ENCODE results near the gene SLCO3A1. TPM values are rescaled to one million over a fixed set of nuclear protein-coding genes. Genes with fewer than 3 reads are reported as not detected.

Gene SLCO3A1
- total and polyA plus RNA-seq, 2 donors (not counting 1 experiment from before 2014, with no cell fraction given): 8.1 to 16.8 TPM

DNA sequence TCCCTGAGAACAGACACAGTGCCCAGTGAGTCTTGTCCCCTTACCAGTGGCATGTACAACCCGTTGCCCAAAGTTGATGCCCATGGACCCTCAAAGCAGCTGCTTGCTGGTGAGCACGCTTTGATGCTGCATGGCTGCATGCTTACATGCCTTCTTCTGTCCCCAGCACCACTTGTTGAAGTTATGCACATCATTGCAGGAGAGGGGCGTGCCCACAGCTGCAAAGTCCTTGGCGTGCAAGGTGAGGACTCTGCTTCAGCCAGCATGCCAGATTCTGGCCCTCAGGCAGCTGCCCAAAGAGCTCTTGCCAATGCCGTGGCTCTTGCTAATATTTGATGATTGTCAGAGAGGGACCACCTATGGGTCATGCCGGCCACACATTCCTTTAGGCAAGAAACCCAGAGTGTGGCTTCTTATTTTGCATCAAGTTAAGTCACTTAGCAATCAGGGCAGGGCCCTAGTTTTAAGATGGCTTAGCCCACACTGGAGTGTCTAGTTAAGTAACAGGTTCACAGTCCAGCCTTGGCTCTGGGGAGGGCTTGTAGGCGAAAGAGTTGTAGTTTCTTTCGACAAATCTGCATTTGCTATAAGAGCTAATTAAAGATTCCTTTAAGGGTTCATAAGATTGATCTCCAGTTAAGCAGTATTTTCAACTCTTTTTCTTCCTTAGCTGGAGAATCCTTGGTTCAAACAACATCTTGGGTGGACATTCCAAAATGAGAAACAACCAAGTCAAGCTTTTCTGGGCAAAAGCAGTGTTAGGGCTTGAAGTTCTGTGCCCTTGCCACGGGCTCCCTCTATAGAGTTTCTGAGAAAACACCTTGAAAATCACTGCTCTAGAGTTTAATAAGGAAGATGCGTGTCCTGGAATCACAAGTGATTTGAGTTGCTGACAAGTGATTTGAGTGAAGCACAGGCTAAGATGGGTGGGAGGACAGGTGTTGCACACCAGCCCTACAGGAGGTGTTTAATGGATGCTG is 128.6 kb downstream of the SLCO3A1 start:
- no peak for TF ChIP-seq EZH2 (IDR thresholded peaks at IDR 0.05; ENCODE audit: low read length, missing control alignments)
- TF ChIP-seq, protein P1, sequence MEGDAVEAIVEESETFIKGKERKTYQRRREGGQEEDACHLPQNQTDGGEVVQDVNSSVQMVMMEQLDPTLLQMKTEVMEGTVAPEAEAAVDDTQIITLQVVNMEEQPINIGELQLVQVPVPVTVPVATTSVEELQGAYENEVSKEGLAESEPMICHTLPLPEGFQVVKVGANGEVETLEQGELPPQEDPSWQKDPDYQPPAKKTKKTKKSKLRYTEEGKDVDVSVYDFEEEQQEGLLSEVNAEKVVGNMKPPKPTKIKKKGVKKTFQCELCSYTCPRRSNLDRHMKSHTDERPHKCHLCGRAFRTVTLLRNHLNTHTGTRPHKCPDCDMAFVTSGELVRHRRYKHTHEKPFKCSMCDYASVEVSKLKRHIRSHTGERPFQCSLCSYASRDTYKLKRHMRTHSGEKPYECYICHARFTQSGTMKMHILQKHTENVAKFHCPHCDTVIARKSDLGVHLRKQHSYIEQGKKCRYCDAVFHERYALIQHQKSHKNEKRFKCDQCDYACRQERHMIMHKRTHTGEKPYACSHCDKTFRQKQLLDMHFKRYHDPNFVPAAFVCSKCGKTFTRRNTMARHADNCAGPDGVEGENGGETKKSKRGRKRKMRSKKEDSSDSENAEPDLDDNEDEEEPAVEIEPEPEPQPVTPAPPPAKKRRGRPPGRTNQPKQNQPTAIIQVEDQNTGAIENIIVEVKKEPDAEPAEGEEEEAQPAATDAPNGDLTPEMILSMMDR (conservative IDR thresholded peaks at IDR 0.05 in 1 of 2, IDR thresholded peaks at IDR 0.05 in 1 of 2; ENCODE audit: low read depth in 1 of 2, low read length in 2 of 2): peak in 1 of 2 donors; percentile 7
- H3K36me3 ChIP-seq (ENCODE audit: control insufficient read depth, insufficient read depth, low read length): no peaks in the 10 kb centered on the region
- DNase-seq (ENCODE audit: low read depth in 2 of 2): peak in 1 of 2 donors; percentile 4
- H3K9me3 ChIP-seq (ENCODE audit: control insufficient read depth, insufficient read depth, low read depth, low read length): no peaks in the 10 kb centered on the region
- no peaks in the 10 kb centered on the region for H3K27me3 ChIP-seq (ENCODE audit: control insufficient read depth, insufficient read depth, low read length)
- no peaks in the 10 kb centered on the region for H3K4me1 ChIP-seq (ENCODE audit: control insufficient read depth, extremely low read depth, insufficient read depth, low read length)
- no peak overlapping the region for H3K9ac ChIP-seq (ENCODE audit: insufficient read depth, low read length)
- no peaks in the 10 kb centered on the region for H4K20me1 ChIP-seq (ENCODE audit: control insufficient read depth, extremely low read depth, insufficient read depth, low read length)
- H3K4me2 ChIP-seq (ENCODE audit: extremely low read depth, insufficient read depth, low read length): no peak overlapping the region
- H3K4me3 ChIP-seq (replicated peaks in 1 of 4; ENCODE audit: control extremely low read depth in 1 of 4, insufficient read depth in 1 of 4, low read depth in 3 of 4, low read length in 4 of 4): no peak overlapping the region
- no peak overlapping the region for H2AFZ ChIP-seq (ENCODE audit: low read length)
- H3K27ac ChIP-seq (ENCODE audit: insufficient read depth, low read length): no peak overlapping the region
- no peaks in the 10 kb centered on the region for H3K79me2 ChIP-seq (ENCODE audit: control insufficient read depth, insufficient read depth, low read length)

DNA sequence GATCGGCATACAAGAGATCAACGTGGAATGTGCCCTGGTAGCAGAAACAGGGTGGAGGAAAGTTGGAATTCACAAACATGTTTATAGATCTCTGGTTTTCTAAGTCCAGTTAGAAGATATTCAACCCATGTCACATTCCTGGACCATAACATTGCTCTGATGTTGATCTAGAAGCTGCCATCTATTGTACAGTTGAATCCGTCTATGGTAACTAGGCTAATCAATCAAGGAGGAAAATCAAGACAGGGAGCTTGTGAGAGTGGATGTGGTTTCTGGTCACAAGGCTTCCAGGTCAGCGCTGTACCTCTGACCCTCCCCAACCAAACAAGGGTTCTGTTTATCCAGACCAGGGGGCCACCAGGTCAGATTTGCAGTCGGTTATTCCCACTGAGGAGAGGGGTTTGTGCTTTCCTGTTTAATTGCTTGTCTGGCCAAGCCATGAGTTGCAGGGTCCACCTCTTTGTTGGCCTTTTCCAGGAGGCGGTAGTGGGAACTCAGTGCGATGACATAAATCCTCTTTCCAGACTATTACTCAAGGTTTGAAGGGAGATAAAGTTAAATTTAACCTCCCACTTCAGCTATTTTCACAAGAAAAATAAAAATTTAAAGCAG is 130.3 kb downstream of the SLCO3A1 start:
- no peak overlapping the region for H3K27ac ChIP-seq (ENCODE audit: insufficient read depth, low read length)
- no peaks in the 10 kb centered on the region for H3K9me3 ChIP-seq (ENCODE audit: control insufficient read depth, insufficient read depth, low read depth, low read length)

DNA sequence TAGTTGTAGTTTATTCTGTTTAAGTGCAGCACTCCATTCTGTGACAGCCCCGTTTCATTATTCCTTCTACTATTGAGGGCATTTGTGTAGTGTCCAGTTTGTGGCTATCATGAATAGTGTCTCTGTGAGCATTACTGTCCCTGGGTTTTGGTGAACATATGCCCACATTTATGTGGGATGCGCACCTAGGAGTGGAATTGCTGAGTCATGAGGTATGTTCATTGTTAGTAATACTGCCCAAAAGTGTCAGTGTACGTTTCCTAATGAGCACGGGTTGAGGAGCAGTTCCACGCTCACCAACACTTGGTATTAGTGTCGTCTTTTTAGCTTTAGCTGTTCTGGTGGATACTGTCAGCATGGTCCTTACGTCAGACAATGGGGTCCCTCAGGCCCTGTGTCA is 131.8 kb downstream of the SLCO3A1 start:
- Histone ChIP-seq H4K20me1 (ENCODE audit: control insufficient read depth, extremely low read depth, insufficient read depth, low read length) (no peaks in the 10 kb centered on the region), H3K9ac (ENCODE audit: insufficient read depth, low read length) (no peak overlapping the region), H3K4me2 (ENCODE audit: extremely low read depth, insufficient read depth, low read length) (no peak overlapping the region), H3K27ac (ENCODE audit: insufficient read depth, low read length) (no peak overlapping the region), H3K36me3 (ENCODE audit: control insufficient read depth, insufficient read depth, low read length) (no peaks in the 10 kb centered on the region), H3K27me3 (ENCODE audit: control insufficient read depth, insufficient read depth, low read length) (no peaks in the 10 kb centered on the region), H3K79me2 (ENCODE audit: control insufficient read depth, insufficient read depth, low read length) (no peaks in the 10 kb centered on the region), H3K4me1 (ENCODE audit: control insufficient read depth, extremely low read depth, insufficient read depth, low read length) (no peaks in the 10 kb centered on the region), H2AFZ (ENCODE audit: low read length) (no peak overlapping the region), H3K4me3 (replicated peaks in 1 of 4; ENCODE audit: control extremely low read depth in 1 of 4, insufficient read depth in 1 of 4, low read depth in 3 of 4, low read length in 4 of 4) (no peak overlapping the region), H3K9me3 (ENCODE audit: control insufficient read depth, insufficient read depth, low read depth, low read length) (no peaks in the 10 kb centered on the region)
- no peak for DNase-seq (ENCODE audit: low read depth in 2 of 2)
- no peak for TF ChIP-seq EZH2 (IDR thresholded peaks at IDR 0.05; ENCODE audit: low read length, missing control alignments)
- TF ChIP-seq, protein P1 (conservative IDR thresholded peaks at IDR 0.05 in 1 of 2, IDR thresholded peaks at IDR 0.05 in 1 of 2; ENCODE audit: low read depth in 1 of 2, low read length in 2 of 2): no peak

More for the DNA sequence above, 130.3 kb downstream of the SLCO3A1 start:
- H3K9ac ChIP-seq (ENCODE audit: insufficient read depth, low read length): no peak overlapping the region
- no peak for TF ChIP-seq EZH2 (IDR thresholded peaks at IDR 0.05; ENCODE audit: low read length, missing control alignments)
- TF ChIP-seq, protein P1 (conservative IDR thresholded peaks at IDR 0.05 in 1 of 2, IDR thresholded peaks at IDR 0.05 in 1 of 2; ENCODE audit: low read depth in 1 of 2, low read length in 2 of 2): no peak
- no peaks in the 10 kb centered on the region for H3K27me3 ChIP-seq (ENCODE audit: control insufficient read depth, insufficient read depth, low read length)
- H3K36me3 ChIP-seq (ENCODE audit: control insufficient read depth, insufficient read depth, low read length): no peaks in the 10 kb centered on the region
- H3K4me2 ChIP-seq (ENCODE audit: extremely low read depth, insufficient read depth, low read length): no peak overlapping the region
- H4K20me1 ChIP-seq (ENCODE audit: control insufficient read depth, extremely low read depth, insufficient read depth, low read length): no peaks in the 10 kb centered on the region
- DNase-seq (ENCODE audit: low read depth in 2 of 2): no peak
- no peak overlapping the region for H2AFZ ChIP-seq (ENCODE audit: low read length)
- H3K4me1 ChIP-seq (ENCODE audit: control insufficient read depth, extremely low read depth, insufficient read depth, low read length): no peaks in the 10 kb centered on the region
- no peaks in the 10 kb centered on the region for H3K79me2 ChIP-seq (ENCODE audit: control insufficient read depth, insufficient read depth, low read length)
- no peak overlapping the region for H3K4me3 ChIP-seq (replicated peaks in 1 of 4; ENCODE audit: control extremely low read depth in 1 of 4, insufficient read depth in 1 of 4, low read depth in 3 of 4, low read length in 4 of 4)
